K562 (cell line): Measurements from ENCODE around the gene FUT6. TPM values are rescaled to one million over a fixed set of nuclear protein-coding genes. Genes with fewer than 3 reads are reported as not detected.

Experiments
- E4F1 ChIP-seq: fragments of 250-450 bp; sonication (Bioruptor Pico); IDR thresholded peaks from 2 replicates; pipeline ENCODE4 v1.5.0; 2021; ENCODE audit warnings: mild to moderate bottlenecking, borderline replicate concordance
- EP400 ChIP-seq: fragments of 450-650 bp; IDR thresholded peaks from 2 replicates; pipeline ENCODE4 v1.6.1; 2017; ENCODE audit warnings: antibody characterized with exemption, mild to moderate bottlenecking, moderate library complexity
- FOXA3 ChIP-seq, 2 experiments: fragments of 450-650 bp in 1 of 2; sonication (generic) in 1 of 2; formaldehyde crosslinking; IDR thresholded peaks in 1 of 2; conservative IDR thresholded peaks in 1 of 2; 2 replicates each; pipeline versions ENCODE4 v1.4.0 to v1.8.0; 2020 to 2022; ENCODE audit warnings: mild to moderate bottlenecking in 2 of 2, missing genetic modification reagents in 1 of 2
- FOXP1 ChIP-seq: sonication (generic); formaldehyde crosslinking; IDR thresholded peaks from 2 replicates; pipeline ENCODE4 v1.8.0; 2022; ENCODE audit warnings: mild to moderate bottlenecking, missing genetic modification reagents
- GATAD2A ChIP-seq: fragments of 450-650 bp; IDR thresholded peaks from 2 replicates; pipeline ENCODE4 v1.6.1; 2017
- ZNF23 ChIP-seq: fragments of 250-450 bp; sonication (Bioruptor Pico); IDR thresholded peaks from 2 replicates; pipeline ENCODE4 v1.4.0; 2020; ENCODE audit warnings: mild to moderate bottlenecking
- ZNF263 ChIP-seq: sonication (generic); formaldehyde crosslinking; IDR thresholded peaks from 2 replicates; pipeline ENCODE4 v1.8.0; 2022; ENCODE audit warnings: mild to moderate bottlenecking, missing genetic modification reagents, borderline replicate concordance
- ZNF511 ChIP-seq: sonication (generic); formaldehyde crosslinking; IDR thresholded peaks from 2 replicates; pipeline ENCODE4 v1.8.0; 2022; ENCODE audit warnings: mild to moderate bottlenecking, missing genetic modification reagents
- ZNF707 ChIP-seq: fragments of 250-450 bp; sonication (Bioruptor Pico); conservative IDR thresholded peaks from 2 replicates; pipeline ENCODE4 v1.8.0; 2022; ENCODE audit warnings: inconsistent platforms, mild to moderate bottlenecking, moderate library complexity
- polyA plus RNA-seq, 8 experiments: library from polyadenylated mRNA; depleted of rRNA in 4 of 8; stranded (reverse) in 5 of 8; unstranded in 3 of 8; fragments of >200 nt; fragmentation: Nextera tagmentation in 2 of 8; fragmentation: Illumina TruSeq in 1 of 8; extraction: Ambion mirVana in 2 of 8; extraction: Trizol in 1 of 8; gene quantifications; 2 replicates each; pipeline versions ENCODE4 v1.2.1 to v1.2.3, GENCODE V29; 2011 to 2014; ENCODE audit warnings: inconsistent platforms in 1 of 8, missing spikeins in 1 of 8
- total RNA-seq, 7 experiments: library from RNA; depleted of rRNA in 6 of 7; stranded (reverse); fragments of >200 nt in 6 of 7; fragmentation: Illumina TruSeq in 2 of 7; extraction: Trizol in 2 of 7; gene quantifications; 2 replicates each; pipeline versions ENCODE4 v1.2.1 to v1.2.3, GENCODE V29; 2011 to 2021; ENCODE audit warnings: low replicate concordance in 1 of 7
- TF ChIP-seq, protein P1 (sequence below), 3 experiments: fragments of 200-800 bp in 1 of 3; sonication (Bioruptor generic) in 1 of 3; sonication (generic) in 1 of 3; formaldehyde crosslinking in 1 of 3; IDR thresholded peaks; 2 replicates each; pipeline versions ENCODE4 v1.6.1 to v1.8.0; 2016 to 2022; ENCODE audit warnings: mild to moderate bottlenecking in 2 of 3, missing compliant biosample characterization in 2 of 3, missing genetic modification characterization in 2 of 3, missing genetic modification reagents in 1 of 3
- TF ChIP-seq, protein P2 (sequence below), 2 experiments: IDR thresholded peaks; 2 replicates each; pipeline ENCODE4 v1.6.1; 2011; ENCODE audit warnings: borderline replicate concordance in 1 of 2, control low read depth in 1 of 2, low read depth in 1 of 2, low read length in 1 of 2, mild to moderate bottlenecking in 1 of 2, mixed read lengths in 1 of 2, moderate library complexity in 1 of 2; ENCODE audit not compliant: insufficient read depth in 1 of 2, insufficient read length in 1 of 2, poor library complexity in 1 of 2, severe bottlenecking in 1 of 2; ENCODE audit errors: extremely low read depth in 1 of 2
- TF ChIP-seq, protein P3 (sequence below): fragments of 250-450 bp; sonication (Bioruptor Pico); IDR thresholded peaks from 2 replicates; pipeline ENCODE4 v1.8.0; 2021; ENCODE audit warnings: moderate library complexity, mild to moderate bottlenecking, inconsistent platforms
- TF ChIP-seq, protein P4 (sequence below): fragments of 450-650 bp; IDR thresholded peaks from 2 replicates; pipeline ENCODE4 v1.7.1; 2018; ENCODE audit warnings: mild to moderate bottlenecking, low read depth; ENCODE audit not compliant: partially characterized antibody

FUT6 gene
- total and polyA plus RNA-seq, 9 of the 15 experiments (the other 6 are each of a cell fraction or from before 2014, with no cell fraction given): 0.04 TPM; not detected in 8

DNA sequence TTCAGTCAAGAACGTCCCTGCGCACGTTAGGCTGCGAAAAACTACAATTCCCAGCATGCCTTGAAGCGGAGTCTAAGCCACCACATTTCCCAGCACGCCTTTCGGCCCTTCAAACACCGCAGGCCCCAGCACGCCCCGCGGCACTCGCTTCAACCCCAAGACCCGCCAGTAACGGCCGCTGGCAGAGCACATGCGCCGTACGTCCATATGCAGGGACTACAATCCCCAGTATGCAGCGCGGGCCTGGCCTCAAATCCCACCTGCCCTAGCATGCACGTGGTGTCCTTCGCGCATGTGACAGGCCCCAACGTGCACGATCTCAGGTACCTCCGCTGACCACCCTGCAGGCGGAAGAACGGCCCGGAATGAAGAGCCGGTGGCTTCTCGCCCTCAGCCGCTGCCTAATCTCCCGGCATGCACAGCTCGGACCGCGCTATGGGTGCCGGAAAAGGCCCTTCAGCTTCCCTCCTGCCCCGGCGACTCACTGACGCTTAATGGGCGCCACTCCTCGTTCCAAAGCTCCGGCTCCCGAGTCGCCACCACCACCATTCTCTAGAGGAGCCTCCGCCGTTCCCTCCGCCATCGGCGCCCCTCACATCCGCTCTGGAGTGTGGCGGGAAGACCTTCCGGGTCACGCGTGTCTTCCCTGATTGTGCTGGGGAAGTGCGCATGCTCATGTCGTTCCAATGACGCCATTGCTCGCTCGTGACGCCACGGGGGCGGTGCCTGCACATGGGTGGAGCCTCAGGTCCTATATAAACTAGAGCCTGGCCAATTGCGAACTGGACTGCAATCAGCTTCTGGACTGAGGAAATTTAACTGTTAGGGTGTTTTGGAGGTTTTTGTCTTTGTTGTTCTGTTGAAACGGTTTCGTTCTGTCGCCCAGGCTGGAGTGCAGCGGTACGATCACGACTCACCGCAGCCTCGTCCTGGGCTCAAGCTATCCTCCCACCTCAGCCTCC lies 48.7 kb downstream of the FUT6 start, which contains the start of gene DUS3L (continued):
- TF ChIP-seq, protein P1, sequence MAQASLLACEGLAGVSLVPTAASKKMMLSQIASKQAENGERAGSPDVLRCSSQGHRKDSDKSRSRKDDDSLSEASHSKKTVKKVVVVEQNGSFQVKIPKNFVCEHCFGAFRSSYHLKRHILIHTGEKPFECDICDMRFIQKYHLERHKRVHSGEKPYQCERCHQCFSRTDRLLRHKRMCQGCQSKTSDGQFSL (CRISPR knock-in tag; IDR thresholded peaks at IDR 0.05): peak; percentile 58; the same call in 1 of the 2 replicates
- TF ChIP-seq, protein P1 (tag; IDR thresholded peaks at IDR 0.05): no peak
- TF ChIP-seq FOXA3 (CRISPR knock-in tag; conservative IDR thresholded peaks at IDR 0.05 in 1 of 2, IDR thresholded peaks at IDR 0.05 in 1 of 2) (no peak), ZNF263 (CRISPR knock-in tag) (peak; percentile 35; the same call in 1 of the 2 replicates), ZNF707 (no peak), ZNF511 (CRISPR knock-in tag) (peak; percentile 94), EP400 (peak; percentile 100), E4F1 (CRISPR knock-in tag) (no peak), FOXP1 (CRISPR knock-in tag) (peak; percentile 94; the same call in 1 of the 2 replicates), ZNF23 (no peak), GATAD2A (no peak)
- TF ChIP-seq, protein P2, sequence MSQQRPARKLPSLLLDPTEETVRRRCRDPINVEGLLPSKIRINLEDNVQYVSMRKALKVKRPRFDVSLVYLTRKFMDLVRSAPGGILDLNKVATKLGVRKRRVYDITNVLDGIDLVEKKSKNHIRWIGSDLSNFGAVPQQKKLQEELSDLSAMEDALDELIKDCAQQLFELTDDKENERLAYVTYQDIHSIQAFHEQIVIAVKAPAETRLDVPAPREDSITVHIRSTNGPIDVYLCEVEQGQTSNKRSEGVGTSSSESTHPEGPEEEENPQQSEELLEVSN (IDR thresholded peaks at IDR 0.05; ENCODE audit: borderline replicate concordance in 1 of 2, extremely low read depth in 1 of 2, insufficient read depth in 1 of 2, insufficient read length in 1 of 2, low read depth in 1 of 2, low read length in 1 of 2, poor library complexity in 1 of 2, severe bottlenecking in 1 of 2): peak; percentile 67 to 97
- TF ChIP-seq, protein P3, sequence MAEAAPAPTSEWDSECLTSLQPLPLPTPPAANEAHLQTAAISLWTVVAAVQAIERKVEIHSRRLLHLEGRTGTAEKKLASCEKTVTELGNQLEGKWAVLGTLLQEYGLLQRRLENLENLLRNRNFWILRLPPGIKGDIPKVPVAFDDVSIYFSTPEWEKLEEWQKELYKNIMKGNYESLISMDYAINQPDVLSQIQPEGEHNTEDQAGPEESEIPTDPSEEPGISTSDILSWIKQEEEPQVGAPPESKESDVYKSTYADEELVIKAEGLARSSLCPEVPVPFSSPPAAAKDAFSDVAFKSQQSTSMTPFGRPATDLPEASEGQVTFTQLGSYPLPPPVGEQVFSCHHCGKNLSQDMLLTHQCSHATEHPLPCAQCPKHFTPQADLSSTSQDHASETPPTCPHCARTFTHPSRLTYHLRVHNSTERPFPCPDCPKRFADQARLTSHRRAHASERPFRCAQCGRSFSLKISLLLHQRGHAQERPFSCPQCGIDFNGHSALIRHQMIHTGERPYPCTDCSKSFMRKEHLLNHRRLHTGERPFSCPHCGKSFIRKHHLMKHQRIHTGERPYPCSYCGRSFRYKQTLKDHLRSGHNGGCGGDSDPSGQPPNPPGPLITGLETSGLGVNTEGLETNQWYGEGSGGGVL (CRISPR knock-in tag): no peak
- TF ChIP-seq, protein P4, sequence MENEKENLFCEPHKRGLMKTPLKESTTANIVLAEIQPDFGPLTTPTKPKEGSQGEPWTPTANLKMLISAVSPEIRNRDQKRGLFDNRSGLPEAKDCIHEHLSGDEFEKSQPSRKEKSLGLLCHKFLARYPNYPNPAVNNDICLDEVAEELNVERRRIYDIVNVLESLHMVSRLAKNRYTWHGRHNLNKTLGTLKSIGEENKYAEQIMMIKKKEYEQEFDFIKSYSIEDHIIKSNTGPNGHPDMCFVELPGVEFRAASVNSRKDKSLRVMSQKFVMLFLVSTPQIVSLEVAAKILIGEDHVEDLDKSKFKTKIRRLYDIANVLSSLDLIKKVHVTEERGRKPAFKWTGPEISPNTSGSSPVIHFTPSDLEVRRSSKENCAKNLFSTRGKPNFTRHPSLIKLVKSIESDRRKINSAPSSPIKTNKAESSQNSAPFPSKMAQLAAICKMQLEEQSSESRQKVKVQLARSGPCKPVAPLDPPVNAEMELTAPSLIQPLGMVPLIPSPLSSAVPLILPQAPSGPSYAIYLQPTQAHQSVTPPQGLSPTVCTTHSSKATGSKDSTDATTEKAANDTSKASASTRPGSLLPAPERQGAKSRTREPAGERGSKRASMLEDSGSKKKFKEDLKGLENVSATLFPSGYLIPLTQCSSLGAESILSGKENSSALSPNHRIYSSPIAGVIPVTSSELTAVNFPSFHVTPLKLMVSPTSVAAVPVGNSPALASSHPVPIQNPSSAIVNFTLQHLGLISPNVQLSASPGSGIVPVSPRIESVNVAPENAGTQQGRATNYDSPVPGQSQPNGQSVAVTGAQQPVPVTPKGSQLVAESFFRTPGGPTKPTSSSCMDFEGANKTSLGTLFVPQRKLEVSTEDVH: peak; percentile 88
